ENCODE data around the gene TNFAIP1.
"Not testable (repeated sequence)": the region's sequence is repeated elsewhere in the genome, so short reads cannot be mapped to it uniquely, and the experiment has no call there.

The TNFAIP1 gene, protein sequence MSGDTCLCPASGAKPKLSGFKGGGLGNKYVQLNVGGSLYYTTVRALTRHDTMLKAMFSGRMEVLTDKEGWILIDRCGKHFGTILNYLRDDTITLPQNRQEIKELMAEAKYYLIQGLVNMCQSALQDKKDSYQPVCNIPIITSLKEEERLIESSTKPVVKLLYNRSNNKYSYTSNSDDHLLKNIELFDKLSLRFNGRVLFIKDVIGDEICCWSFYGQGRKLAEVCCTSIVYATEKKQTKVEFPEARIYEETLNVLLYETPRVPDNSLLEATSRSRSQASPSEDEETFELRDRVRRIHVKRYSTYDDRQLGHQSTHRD

DNA sequence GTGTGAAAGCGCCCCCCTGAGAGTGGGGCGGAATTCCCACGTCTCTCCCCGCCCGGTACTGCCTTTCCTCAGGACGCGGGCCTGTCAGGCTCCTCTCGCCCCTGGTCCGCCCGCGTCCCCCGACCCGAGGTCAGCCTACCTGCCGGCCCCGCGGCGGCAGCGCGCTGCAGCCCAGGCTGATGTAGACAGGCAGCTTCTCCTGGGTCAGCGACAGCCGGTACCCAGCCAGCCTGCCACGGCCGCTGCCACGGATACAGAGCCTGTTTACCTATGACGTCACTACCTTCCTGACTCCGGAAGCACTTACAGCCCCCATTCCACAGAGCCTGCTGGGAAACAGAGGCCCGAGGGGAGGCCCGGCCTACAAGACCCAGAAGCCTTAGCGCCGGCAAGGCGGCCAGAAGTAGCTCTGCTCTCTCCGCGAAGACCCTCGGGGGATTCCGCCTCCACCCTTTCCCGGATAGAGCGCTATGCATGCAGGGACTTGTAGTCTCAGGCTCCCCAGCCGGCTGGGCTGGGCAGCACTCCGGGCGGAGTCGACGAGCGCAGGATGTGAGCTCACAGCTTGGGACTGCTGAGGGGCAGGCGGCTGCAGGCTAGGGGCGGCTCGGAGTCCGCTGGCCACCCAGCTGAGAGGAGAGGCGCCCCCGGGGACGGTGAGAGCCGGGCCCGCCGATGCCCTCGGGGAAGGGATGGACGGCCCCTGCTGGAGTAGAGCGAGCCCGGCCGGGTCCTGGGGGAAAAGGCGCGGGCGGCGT, at the start of gene TNFAIP1, which contains the start of gene IFT20:
Gene TNFAIP1 (plus strand): TSS at position 561 of the 758 bp plus-strand sequence. CDS start 3,761 bp downstream, outside the sequence.
Gene IFT20 (minus strand): TSS at position 272 of the 758 bp plus-strand sequence. CDS start 3,487 bp downstream, outside the sequence.
- POLR2A ChIA-PET, result interaction anchor here (0.6 to 3.1 kb wide), 36 partner anchors 9 to 617 kb away, joined by 3 to 59 read pairs (median 4); partner anchors contain the start of genes PIGS, POLDIP2, SARM1 and SEBOX
- CTCF ChIA-PET, result interaction anchor here (0.8 to 1.9 kb wide), 6 partner anchors 10 to 87 kb away, joined by 3 to 10 read pairs (median 4); no protein-coding TSS in a partner anchor
- TF ChIP-seq, protein P1, sequence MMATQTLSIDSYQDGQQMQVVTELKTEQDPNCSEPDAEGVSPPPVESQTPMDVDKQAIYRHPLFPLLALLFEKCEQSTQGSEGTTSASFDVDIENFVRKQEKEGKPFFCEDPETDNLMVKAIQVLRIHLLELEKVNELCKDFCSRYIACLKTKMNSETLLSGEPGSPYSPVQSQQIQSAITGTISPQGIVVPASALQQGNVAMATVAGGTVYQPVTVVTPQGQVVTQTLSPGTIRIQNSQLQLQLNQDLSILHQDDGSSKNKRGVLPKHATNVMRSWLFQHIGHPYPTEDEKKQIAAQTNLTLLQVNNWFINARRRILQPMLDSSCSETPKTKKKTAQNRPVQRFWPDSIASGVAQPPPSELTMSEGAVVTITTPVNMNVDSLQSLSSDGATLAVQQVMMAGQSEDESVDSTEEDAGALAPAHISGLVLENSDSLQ (IDR thresholded peaks at IDR 0.05), result 0 out of 2 replicates have a peak, but pooled peaks have one; percentile 2
- TF ChIP-seq FOXA1 (IDR thresholded peaks at IDR 0.05) (no peak), NFRKB (IDR thresholded peaks at IDR 0.05) (no peak), SUZ12 (IDR thresholded peaks at IDR 0.05) (no peak; the same call in none of the 2 replicates), HDGF (IDR thresholded peaks at IDR 0.05; ENCODE audit: borderline replicate concordance) (no peak), ELF4 (IDR thresholded peaks at IDR 0.05) (peak; percentile 82), FOXK2 (IDR thresholded peaks at IDR 0.05) (peak; percentile 96), CTBP1 (IDR thresholded peaks at IDR 0.05; ENCODE audit: borderline replicate concordance) (no peak), TARDBP (IDR thresholded peaks at IDR 0.05) (peak; percentile 47; the same call in 1 of the 2 replicates), L3MBTL2 (conservative IDR thresholded peaks at IDR 0.05) (no peak)
- peak; percentile 88 for DNase-seq (ENCODE audit: extremely low spot score)

DNA sequence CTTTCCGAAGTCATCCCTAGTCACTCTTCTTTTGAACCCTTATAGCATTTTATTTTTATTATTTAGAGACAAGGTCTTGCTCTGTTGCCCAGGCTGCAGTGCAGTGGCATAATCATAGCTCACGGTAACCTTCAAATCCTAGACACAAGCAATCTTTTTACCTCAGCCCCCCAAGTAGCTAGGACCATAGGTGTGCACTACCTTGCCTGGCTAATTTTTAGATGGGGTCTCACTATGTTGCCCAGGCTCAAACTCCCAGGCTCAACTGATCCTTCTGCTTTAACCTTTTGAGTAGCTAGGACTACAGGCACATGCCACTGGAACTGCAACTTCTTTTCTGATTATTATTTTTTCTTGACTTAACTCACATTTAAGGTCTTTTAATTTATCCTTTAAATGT, 49.6 kb upstream of the TNFAIP1 start:
- POLR2A ChIA-PET, result interaction anchor here (0.8 kb wide), 1 partner anchor 19 kb away, joined by 3 read pairs; no protein-coding TSS in a partner anchor
- no peak for TF ChIP-seq FOXK2 (IDR thresholded peaks at IDR 0.05)
- no peak for TF ChIP-seq FOXM1 (IDR thresholded peaks at IDR 0.05; ENCODE audit: borderline replicate concordance)
- no peak for TF ChIP-seq LEF1 (IDR thresholded peaks at IDR 0.05; ENCODE audit: borderline replicate concordance)
- TF ChIP-seq TARDBP (IDR thresholded peaks at IDR 0.05), result no peak
- TF ChIP-seq SP1 (IDR thresholded peaks at IDR 0.05), result no peak
- TF ChIP-seq FOXA1 (IDR thresholded peaks at IDR 0.05), result no peak
- no peak for TF ChIP-seq HDGF (IDR thresholded peaks at IDR 0.05; ENCODE audit: borderline replicate concordance)
- no peak for TF ChIP-seq NFRKB (IDR thresholded peaks at IDR 0.05)
- no peak for TF ChIP-seq ELF4 (IDR thresholded peaks at IDR 0.05)
- CTCF ChIA-PET, result interaction anchor here (0.8 kb wide), 1 partner anchor 36 kb away, joined by 3 read pairs; no protein-coding TSS in a partner anchor
- no peak for DNase-seq (ENCODE audit: extremely low spot score)

DNA sequence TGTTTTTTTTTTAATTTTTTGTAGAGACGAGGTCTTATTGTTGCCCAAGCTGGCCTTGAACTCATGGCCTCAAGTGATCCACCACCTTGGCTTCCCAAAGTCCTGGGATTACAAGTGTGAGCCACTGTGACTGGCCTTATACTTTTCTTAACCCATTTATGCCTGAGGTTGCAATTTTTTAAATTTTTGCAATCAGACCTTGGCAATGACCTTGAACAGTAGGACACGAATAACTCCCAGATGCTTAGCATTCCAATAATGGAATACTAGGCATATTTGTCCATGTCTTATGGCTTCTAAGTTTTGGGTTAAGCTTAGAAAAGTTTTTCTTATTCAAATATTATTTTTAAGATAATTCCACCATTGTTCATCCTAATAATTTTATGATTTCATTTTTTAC, 44.9 kb upstream of the TNFAIP1 start:
- no peak for TF ChIP-seq CTBP1 (IDR thresholded peaks at IDR 0.05; ENCODE audit: borderline replicate concordance)
- TF ChIP-seq SUZ12 (IDR thresholded peaks at IDR 0.05), result no peak
- no peak for TF ChIP-seq ARNT (IDR thresholded peaks at IDR 0.05)
- TF ChIP-seq BHLHE40 (IDR thresholded peaks at IDR 0.05; ENCODE audit: borderline replicate concordance), result no peak
- CTCF ChIA-PET, result interaction anchor here (0.6 kb wide), 1 partner anchor 96 kb away, joined by 3 read pairs; no protein-coding TSS in a partner anchor
- DNase-seq (ENCODE audit: extremely low spot score), result no peak
- POLR2A ChIA-PET, result interaction anchor here (0.6 to 0.7 kb wide), 3 partner anchors 8 to 20 kb away, joined by 3 read pairs; no protein-coding TSS in a partner anchor

DNA sequence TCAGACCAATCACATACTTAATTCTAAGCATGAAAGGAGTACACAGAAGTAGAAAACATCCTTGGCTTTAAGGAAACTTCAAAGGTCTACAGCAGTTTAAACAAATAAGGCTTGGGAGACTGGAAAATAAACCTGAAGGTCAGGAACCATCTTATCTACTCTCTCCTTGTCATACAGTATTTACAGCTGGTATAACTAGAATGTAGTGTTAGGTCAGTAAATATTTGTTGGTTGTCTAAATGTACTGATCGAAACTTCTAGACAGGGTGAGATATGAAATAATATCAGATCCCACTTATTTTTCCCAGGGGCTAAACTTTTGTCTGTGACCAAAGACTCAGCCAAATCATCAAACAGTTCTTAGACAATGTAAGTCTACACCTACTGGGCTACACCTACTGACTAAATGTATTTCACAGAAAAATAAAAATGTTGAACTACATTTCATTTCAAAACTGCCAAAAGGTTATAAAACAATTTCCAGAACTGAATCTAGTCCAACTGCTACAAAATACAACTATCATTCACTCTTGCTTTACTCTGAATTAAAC, 43.7 kb upstream of the TNFAIP1 start:
- no peak for TF ChIP-seq ELF4 (IDR thresholded peaks at IDR 0.05)
- no peak for TF ChIP-seq FOXM1 (IDR thresholded peaks at IDR 0.05; ENCODE audit: borderline replicate concordance)
- TF ChIP-seq ZNF384 (IDR thresholded peaks at IDR 0.05), result no peak
- TF ChIP-seq LEF1 (IDR thresholded peaks at IDR 0.05; ENCODE audit: borderline replicate concordance), result no peak
- TF ChIP-seq HDGF (IDR thresholded peaks at IDR 0.05; ENCODE audit: borderline replicate concordance), result no peak
- no peak for TF ChIP-seq FOXK2 (IDR thresholded peaks at IDR 0.05)
- POLR2A ChIA-PET, result no interaction called here
- CTCF ChIA-PET, result no interaction called here
- DNase-seq (ENCODE audit: extremely low spot score), result no peak

DNA sequence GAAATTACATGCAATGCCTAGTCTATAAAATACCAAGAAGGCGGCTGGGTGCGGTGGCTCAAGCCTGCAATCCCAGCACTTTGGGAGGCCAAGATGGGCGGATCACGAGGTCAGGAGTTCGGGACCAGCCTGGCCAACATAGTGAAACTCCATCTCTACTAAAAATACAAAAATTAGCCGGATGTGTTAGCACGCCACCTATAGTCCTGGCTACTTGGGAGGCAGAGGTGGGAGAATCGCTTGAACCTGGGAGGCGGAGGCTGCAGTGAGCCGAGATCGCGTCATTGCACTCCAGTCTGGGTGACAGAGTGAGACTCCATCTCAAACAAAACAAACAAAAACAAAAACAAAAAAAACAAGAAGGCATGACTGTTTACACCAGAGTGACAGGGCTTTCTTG, 42.7 kb upstream of the TNFAIP1 start:
- POLR2A ChIA-PET; CTCF ChIA-PET; DNase-seq (ENCODE audit: extremely low spot score): not testable (repeated sequence)

DNA sequence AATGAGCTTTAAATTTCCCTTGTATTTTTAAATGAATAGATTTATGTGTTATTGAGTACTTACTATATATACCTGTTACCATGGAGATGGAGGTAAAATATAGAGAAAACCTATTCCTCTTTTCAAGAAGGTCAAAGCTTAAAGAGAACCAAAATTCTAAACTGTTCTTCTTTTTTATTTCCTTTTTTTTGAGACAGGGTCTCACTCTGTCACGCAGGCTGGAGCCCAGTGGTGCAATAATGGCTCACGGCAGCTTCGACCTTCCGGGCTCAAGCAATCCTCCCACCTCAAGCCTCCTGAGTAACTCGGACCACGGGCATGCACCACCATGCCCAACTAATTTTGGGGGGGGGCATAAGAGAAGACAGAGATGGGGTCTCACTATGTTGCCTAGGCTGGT, 41.6 kb upstream of the TNFAIP1 start:
- POLR2A ChIA-PET, result no interaction called here
- CTCF ChIA-PET, result no interaction called here
- no peak for TF ChIP-seq FOXA1 (IDR thresholded peaks at IDR 0.05)
- no peak for TF ChIP-seq HDGF (IDR thresholded peaks at IDR 0.05; ENCODE audit: borderline replicate concordance)
- TF ChIP-seq SP1 (IDR thresholded peaks at IDR 0.05), result no peak
- no peak for TF ChIP-seq FOXK2 (IDR thresholded peaks at IDR 0.05)
- TF ChIP-seq ARNT (IDR thresholded peaks at IDR 0.05), result no peak
- no peak for TF ChIP-seq ZNF384 (IDR thresholded peaks at IDR 0.05)
- no peak for TF ChIP-seq FOXM1 (IDR thresholded peaks at IDR 0.05; ENCODE audit: borderline replicate concordance)
- TF ChIP-seq, protein P1 (IDR thresholded peaks at IDR 0.05), result no peak
- TF ChIP-seq BHLHE40 (IDR thresholded peaks at IDR 0.05; ENCODE audit: borderline replicate concordance), result no peak
- TF ChIP-seq ELF4 (IDR thresholded peaks at IDR 0.05), result no peak
- no peak for TF ChIP-seq TARDBP (IDR thresholded peaks at IDR 0.05)
- TF ChIP-seq NFRKB (IDR thresholded peaks at IDR 0.05), result no peak
- TF ChIP-seq LEF1 (IDR thresholded peaks at IDR 0.05; ENCODE audit: borderline replicate concordance), result no peak
- TF ChIP-seq SUZ12 (IDR thresholded peaks at IDR 0.05), result no peak
- no peak for TF ChIP-seq L3MBTL2 (conservative IDR thresholded peaks at IDR 0.05)
- TF ChIP-seq CTBP1 (IDR thresholded peaks at IDR 0.05; ENCODE audit: borderline replicate concordance), result no peak
- DNase-seq (ENCODE audit: extremely low spot score), result no peak
